Gastrocnemius medialis (tissue), 4 donors: ENCODE data around the gene PAQR6.

ENCODE experiments used
- POLR2A ChIP-seq, 2 donors: fragments of 450-650 bp; IDR thresholded peaks; one replicate each; pipeline ENCODE4 v1.6.1; 2017; ENCODE audit warnings: antibody characterized with exemption in 2 of 2, mild to moderate bottlenecking in 2 of 2, moderate library complexity in 2 of 2
- TF ChIP-seq, protein P1 (sequence below), 5 experiments: fragments of 450-650 bp in 3 of 5; fragments of 200-600 bp in 2 of 5; sonication (generic) in 2 of 5; IDR thresholded peaks in 4 of 5; conservative IDR thresholded peaks in 1 of 5; 1 replicate in 4 of 5; 2 replicates in 1 of 5; pipeline ENCODE4 v1.5.1; 2016 to 2019; ENCODE audit warnings: antibody characterized with exemption in 5 of 5, mild to moderate bottlenecking in 3 of 5, moderate library complexity in 3 of 5

DNA sequence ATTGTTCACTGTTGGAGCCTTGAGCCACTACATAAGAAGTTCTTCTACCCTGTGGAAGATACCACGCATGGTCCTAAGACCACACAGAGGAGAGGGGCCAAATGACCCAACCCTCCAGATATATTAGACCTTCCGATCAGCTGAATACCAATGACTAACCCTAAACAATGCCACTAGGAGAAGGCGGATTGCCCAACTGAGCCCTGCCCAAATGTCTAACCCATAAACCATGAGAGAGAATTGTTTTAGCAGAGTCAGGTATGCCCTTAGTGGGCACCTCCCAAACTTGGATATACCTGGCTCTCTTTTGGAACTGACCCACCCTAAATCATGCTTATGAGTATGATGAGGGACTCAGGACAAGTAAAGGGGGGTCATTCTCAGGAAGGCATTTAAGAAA is 22.5 kb upstream of the PAQR6 start:
- TF ChIP-seq, protein P1, sequence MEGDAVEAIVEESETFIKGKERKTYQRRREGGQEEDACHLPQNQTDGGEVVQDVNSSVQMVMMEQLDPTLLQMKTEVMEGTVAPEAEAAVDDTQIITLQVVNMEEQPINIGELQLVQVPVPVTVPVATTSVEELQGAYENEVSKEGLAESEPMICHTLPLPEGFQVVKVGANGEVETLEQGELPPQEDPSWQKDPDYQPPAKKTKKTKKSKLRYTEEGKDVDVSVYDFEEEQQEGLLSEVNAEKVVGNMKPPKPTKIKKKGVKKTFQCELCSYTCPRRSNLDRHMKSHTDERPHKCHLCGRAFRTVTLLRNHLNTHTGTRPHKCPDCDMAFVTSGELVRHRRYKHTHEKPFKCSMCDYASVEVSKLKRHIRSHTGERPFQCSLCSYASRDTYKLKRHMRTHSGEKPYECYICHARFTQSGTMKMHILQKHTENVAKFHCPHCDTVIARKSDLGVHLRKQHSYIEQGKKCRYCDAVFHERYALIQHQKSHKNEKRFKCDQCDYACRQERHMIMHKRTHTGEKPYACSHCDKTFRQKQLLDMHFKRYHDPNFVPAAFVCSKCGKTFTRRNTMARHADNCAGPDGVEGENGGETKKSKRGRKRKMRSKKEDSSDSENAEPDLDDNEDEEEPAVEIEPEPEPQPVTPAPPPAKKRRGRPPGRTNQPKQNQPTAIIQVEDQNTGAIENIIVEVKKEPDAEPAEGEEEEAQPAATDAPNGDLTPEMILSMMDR (IDR thresholded peaks at IDR 0.05 in 4 of 5, conservative IDR thresholded peaks at IDR 0.05 in 1 of 5) = no peak
- TF ChIP-seq POLR2A (IDR thresholded peaks at IDR 0.05) = no peak
